ENCODE measurements around the gene TTLL5.

TTLL5 gene

GRCh38 chr14:75660630-75661498 lies at the start of gene TTLL5, which contains the start of gene ERG28:
Gene TTLL5 (plus strand): TSS chr14:75661246. CDS start chr14:75663150, 1,904 bp downstream.
Gene ERG28 (minus strand): TSS chr14:75660876. CDS start chr14:75657502, 3,374 bp downstream.
- DNase-seq (ENCODE audit: low read depth in 2 of 2), result peak; percentile 85 to 91

GRCh38 chr14:75612157-75612556 lies 48.9 kb upstream of the TTLL5 start:
- no peak for DNase-seq (ENCODE audit: low read depth in 2 of 2)

- no peak for DNase-seq (ENCODE audit: low read depth in 2 of 2)
Observed at GRCh38 chr14:75614179-75614578, 46.9 kb upstream of the TTLL5 start.

- no peak for DNase-seq (ENCODE audit: low read depth in 2 of 2)
Observed at GRCh38 chr14:75615200-75615599, 45.8 kb upstream of the TTLL5 start.

- no peak for DNase-seq (ENCODE audit: low read depth in 2 of 2)
Observed at GRCh38 chr14:75619548-75619947, 41.5 kb upstream of the TTLL5 start.

GRCh38 chr14:75625034-75625433 lies 36.0 kb upstream of the TTLL5 start:
- DNase-seq (ENCODE audit: low read depth in 2 of 2), result no peak

- DNase-seq (ENCODE audit: low read depth in 2 of 2), result no peak
Observed at GRCh38 chr14:75626396-75626795, 34.6 kb upstream of the TTLL5 start.

- DNase-seq (ENCODE audit: low read depth in 2 of 2), result no peak
Observed at GRCh38 chr14:75626863-75627262, 34.2 kb upstream of the TTLL5 start.

GRCh38 chr14:75627406-75627805 lies 33.6 kb upstream of the TTLL5 start:
- no peak for DNase-seq (ENCODE audit: low read depth in 2 of 2)

- no peak for DNase-seq (ENCODE audit: low read depth in 2 of 2)
Observed at GRCh38 chr14:75628816-75629215, 32.2 kb upstream of the TTLL5 start.

GRCh38 chr14:75630695-75631452 lies 30.2 kb upstream of the TTLL5 start:
- DNase-seq (ENCODE audit: low read depth in 2 of 2), result no peak

GRCh38 chr14:75631453-75631831 lies 29.6 kb upstream of the TTLL5 start:
- DNase-seq (ENCODE audit: low read depth in 2 of 2), result no peak

- no peak for DNase-seq (ENCODE audit: low read depth in 2 of 2)
Observed at GRCh38 chr14:75634848-75635247, 26.2 kb upstream of the TTLL5 start.

GRCh38 chr14:75636100-75636692 lies 24.9 kb upstream of the TTLL5 start:
- no peak for DNase-seq (ENCODE audit: low read depth in 2 of 2)

GRCh38 chr14:75640876-75641275 lies 20.2 kb upstream of the TTLL5 start:
- DNase-seq (ENCODE audit: low read depth in 2 of 2), result no peak

GRCh38 chr14:75643985-75644384 lies 17.1 kb upstream of the TTLL5 start:
- no peak for DNase-seq (ENCODE audit: low read depth in 2 of 2)

- DNase-seq (ENCODE audit: low read depth in 2 of 2), result no peak
Observed at GRCh38 chr14:75645056-75645455, 16.0 kb upstream of the TTLL5 start.

GRCh38 chr14:75646762-75647161 lies 14.3 kb upstream of the TTLL5 start:
- no peak for DNase-seq (ENCODE audit: low read depth in 2 of 2)

GRCh38 chr14:75647640-75648039 lies 13.4 kb upstream of the TTLL5 start:
- DNase-seq (ENCODE audit: low read depth in 2 of 2), result no peak

GRCh38 chr14:75648066-75648838 lies 12.8 kb upstream of the TTLL5 start:
- no peak for DNase-seq (ENCODE audit: low read depth in 2 of 2)

- no peak for DNase-seq (ENCODE audit: low read depth in 2 of 2)
Observed at GRCh38 chr14:75649337-75649736, 11.7 kb upstream of the TTLL5 start.

GRCh38 chr14:75649773-75650172 lies 11.3 kb upstream of the TTLL5 start:
- no peak for DNase-seq (ENCODE audit: low read depth in 2 of 2)
